HG03135 (cell line): Measurements from ENCODE around the gene MFNG.
"Not testable (repeated sequence)": the region's sequence is repeated elsewhere in the genome, so short reads cannot be mapped to it uniquely, and the experiment has no call there.

Experiments used
- ATAC-seq: cut with Tn5 transposase; IDR thresholded peaks from one replicate; pipeline ENCODE4 v1.9.1; 2021; ENCODE audit warnings: mild to moderate bottlenecking, moderate library complexity; ENCODE audit not compliant: unreplicated experiment

MFNG gene

DNA sequence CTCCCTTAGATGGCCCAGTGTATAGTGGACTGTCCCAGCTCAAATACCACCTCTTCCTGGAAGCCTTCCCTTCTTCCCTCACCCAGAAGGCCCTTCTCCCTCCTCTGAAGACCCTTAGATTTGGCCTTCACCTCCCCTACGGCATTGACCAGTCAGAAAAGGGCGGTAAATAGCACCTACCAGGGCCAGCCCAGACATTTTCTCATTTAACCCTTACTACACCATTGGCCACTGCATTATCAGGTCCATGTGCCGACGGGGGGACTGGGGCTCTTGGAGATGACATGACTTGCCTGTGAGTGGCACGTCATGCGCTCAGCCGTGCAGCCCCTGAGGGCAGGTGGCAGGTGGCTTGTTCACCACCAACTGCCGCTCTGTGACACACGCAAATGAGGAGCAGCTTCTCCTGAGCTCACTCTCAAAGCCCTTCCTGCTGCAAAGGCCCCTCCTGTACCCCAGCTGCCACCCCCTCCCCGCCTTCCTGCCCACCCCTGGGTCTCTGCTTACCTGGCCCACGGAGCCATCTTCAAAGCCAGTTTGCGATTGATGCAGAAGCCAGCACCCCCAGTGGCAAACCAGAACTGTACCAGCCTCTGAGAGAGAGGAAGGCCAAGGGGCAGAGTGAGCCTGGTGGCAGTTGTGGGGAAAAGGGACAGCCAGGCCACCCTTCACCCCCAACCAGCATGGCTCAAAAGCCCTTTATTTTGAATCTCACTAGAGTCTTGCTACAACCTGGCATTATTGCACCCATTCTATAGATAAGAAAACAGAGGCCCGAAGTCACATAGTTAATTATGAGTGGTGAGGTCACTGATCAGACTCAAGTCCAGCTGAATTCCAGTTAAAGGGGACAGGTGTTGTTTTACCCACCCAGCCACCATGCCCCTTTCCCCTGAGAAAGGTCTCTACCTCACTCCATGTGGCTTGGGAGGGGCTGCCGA is 9.5 kb downstream of the MFNG start:
- no peak for ATAC-seq

DNA sequence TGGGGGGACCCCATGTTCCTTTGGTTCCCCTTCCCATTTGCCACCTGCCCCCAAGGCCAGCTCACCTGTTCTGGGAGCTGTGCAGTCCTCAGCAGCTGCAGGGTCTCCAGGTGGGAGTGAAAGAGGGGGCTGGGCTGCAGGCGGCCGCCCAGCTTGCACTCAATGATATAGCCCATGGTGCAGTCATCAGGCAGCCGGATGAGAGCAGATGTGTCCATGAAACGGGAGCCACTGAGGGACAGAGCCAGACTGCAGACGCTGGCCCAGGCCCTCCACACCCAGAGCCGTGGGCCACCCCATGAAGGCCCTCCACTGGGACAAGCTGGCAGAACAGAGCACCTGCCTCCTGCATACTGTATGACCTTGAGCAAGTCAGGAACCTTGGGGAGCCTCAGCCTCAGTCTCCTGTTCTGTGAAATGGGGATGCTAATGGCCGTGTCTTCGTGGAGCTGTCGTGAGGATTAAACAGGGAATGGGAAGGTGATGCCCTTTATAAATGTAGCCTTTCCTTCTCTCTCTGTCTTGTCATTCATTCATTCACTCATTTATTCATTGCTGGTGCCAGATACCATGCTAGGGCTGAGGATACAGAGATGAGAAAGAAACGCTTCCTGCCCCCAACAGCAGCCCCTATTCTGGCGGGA is 11.6 kb downstream of the MFNG start:
- ATAC-seq, result no peak

DNA sequence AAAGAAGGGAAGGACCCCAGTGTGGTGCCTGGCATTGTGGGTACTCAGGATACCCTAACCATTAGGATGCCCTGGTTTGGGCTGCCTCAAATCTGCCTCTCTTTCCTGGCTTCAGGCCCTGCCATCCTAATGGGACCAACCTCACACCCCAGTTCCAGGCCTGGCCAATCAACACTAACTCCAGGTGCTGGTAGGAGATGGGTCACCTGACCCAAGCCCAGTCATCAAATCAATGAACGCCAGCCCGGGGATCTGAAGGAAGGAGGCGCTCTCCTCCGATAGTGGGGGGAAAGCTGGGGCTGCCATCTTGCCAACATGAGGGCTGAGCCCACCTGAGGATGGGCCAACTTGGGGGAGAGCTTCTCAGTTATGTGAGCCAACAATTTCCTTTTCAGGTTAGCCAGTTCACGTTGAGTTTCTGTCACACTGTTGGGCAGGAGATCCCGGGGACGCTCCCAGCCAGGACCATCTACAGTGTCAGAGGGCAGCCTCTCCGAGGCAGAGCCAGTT is 12.7 kb downstream of the MFNG start:
- ATAC-seq, result no peak

DNA sequence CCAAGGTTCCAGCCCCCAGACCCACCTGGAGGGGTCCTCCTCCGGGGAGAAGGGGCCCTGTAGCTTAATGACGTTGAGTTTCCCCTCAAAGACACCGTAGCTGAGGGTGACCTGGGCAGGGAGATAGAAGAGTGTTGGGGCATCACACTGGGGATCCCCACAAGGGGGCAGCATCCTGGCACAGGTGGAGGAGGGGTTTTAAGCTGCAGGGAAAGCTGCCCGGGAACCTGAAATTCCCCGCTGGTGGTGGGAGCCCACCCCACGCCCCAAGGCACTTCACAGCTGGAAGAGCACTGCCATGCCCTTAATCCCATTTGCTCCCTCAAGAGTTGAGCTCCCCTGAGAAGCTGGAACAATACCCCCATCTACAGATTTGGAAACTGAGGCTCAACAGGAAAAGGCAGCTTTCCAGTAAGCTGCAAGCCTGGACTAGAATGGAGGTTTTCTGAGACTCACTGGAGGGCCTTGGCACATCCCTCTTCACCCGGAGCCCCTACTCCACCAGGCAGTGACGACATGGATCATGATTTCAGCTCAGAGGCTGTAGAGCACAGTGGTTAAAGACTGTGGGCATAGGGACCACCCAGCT is 13.7 kb downstream of the MFNG start:
- ATAC-seq, result no peak

GRCh38 chr22:37471727-37472417 is 14.3 kb downstream of the MFNG start:
- ATAC-seq, result no peak

GRCh38 chr22:37470087-37470445 is 16.1 kb downstream of the MFNG start:
- no peak for ATAC-seq

DNA sequence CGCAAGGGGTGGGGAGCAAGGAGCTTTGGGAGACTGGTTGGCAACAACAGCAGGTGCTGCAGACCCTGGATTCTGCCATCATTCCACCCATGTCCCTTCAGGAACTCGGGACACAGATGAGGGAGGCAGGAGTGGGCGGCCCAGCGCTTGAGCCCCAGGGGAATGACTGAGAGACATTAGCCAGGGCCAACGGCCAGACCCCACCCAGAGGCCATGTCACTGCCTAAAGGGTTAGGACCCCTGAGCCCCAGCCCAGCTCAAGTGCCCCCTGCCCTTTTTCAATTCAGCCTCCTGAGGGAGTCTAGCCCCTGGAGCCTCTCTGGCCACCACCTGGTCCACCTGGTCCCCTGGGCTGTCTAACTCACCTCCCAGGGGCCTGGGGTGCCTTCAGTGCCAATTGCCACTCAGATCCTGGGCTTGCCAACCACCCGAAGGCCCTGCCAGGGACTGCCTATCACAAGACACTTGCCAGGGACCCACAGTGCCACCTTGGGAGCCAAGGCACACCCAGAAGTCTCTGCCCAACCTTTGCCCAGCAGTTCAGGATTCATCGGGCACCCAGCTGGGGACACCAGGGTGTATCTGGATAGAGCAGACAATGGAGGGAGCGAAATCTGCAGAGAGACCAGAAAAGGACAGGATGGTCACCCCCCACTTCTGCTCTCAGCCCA is 16.6 kb downstream of the MFNG start:
- ATAC-seq, result no peak

GRCh38 chr22:37468201-37468695 is 17.9 kb downstream of the MFNG start:
- not testable (repeated sequence) for ATAC-seq

GRCh38 chr22:37467391-37467955 is 18.7 kb downstream of the MFNG start:
- no peak for ATAC-seq

DNA sequence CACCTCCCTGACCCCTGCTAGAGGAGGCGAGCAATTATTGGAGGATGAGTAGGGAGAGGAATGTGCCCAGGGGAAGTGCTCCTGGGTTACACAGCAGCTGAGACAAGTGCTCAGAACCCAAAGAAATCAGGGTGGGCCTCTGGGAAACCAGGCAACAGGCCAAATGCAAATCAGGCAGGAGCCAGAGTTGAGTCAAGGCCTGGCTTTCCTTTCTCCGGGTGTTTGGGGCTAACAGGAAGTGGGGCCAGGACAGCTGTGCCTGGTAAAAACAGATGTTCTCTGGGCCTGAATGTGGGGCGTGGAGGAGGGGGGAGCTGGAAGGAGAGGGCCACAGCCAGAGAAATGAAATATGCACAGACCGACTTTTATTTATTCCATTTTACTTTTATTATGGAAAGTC is 22.0 kb downstream of the MFNG start:
- ATAC-seq, result no peak

DNA sequence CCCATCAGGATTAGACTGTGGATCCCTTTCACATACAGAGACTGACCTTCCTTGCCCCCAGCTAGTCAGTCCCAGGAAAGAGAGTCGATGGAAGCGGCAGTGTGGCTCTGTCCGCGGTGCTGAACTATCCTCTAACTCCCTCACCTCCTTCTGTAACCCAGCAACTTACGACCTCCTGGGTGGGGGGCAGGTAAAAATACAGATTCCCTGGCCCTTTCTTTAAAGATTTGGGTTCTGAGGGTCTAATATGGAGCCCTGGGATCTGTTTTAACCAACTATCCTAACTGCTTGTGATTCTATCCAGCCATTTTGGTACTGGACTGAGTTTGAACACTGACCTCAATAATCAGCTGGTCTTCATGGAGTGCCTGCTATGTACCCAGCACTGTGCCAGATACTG is 23.2 kb downstream of the MFNG start:
- ATAC-seq, result no peak

- ATAC-seq, result no peak
Observed at GRCh38 chr22:37462436-37462835, 23.7 kb downstream of the MFNG start.

DNA sequence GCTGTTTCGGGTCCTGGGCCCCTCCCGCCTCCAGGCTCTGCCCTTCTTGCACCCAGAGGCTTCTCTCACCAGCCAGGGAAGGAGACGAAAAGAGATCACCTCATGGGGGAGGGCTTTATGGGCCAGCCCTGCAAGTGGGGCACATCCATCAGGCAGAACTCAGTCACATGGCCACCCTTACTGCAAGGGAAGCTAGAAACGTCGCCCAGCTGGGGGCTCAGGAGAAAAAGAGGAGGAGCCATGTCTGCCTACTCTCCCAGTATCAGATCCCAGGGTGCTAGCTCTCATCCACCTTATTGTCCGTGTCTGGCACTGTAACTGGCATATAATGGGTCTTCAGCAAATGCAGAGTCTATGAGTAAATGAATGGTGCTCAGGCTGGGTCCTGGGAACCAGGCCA is 24.2 kb downstream of the MFNG start:
- no peak for ATAC-seq

GRCh38 chr22:37460684-37461083 is 25.5 kb downstream of the MFNG start:
- ATAC-seq, result no peak

- ATAC-seq, result no peak
Observed at GRCh38 chr22:37459206-37459605, 27.0 kb downstream of the MFNG start.

- no peak for ATAC-seq
Observed at GRCh38 chr22:37457093-37457893, 28.9 kb downstream of the MFNG start.

DNA sequence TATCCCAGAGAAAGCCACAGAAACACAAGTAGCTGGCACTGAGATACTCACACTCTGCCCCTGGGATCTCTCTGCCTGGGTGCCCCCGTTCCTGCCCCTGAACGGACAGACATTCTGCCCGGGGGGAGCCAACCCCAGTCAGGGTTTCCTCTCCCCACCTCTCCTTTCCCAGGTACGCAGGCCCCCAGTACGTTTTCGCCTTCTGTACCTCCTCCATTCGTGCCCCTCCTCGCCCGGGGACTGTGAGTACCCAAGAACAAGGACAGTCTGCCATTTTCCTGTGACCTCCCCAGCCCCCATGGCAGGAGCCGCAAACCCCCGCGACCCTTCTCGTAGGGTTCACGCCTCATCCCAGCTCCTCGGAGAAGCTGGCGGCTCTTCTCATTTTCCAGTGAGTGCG is 29.8 kb downstream of the MFNG start:
- no peak for ATAC-seq

- no peak for ATAC-seq
Observed at GRCh38 chr22:37455896-37456295, 30.3 kb downstream of the MFNG start.
